BJ (cell line): ENCODE data around the gene NLRP1. TPM values are rescaled to one million over a fixed set of nuclear protein-coding genes. Genes with fewer than 3 reads are reported as not detected.

Source experiments
- CTCF ChIA-PET: fragments of 350-600 bp; formaldehyde crosslinking; extraction: SDS; loops from one replicate; lab custom pipeline; 2021; ENCODE audit warnings: antibody characterized with exemption, inconsistent platforms; lab: Yijun Ruan, JAX
- POLR2A ChIA-PET: fragments of 300-600 bp; sonication (Branson Sonifier 250); formaldehyde crosslinking; extraction: SDS; loops from one replicate; lab custom pipeline; 2021; ENCODE audit warnings: antibody characterized with exemption; lab: Charles Lee
- DNase-seq: peaks from one replicate; pipeline ENCODE4 v3.0.0-alpha.2; 2011; ENCODE audit warnings: low read depth
- H3K27me3 ChIP-seq: 2 replicates; pipeline ENCODE4 v1.6.0; 2011; ENCODE audit warnings: low read length; ENCODE audit not compliant: control insufficient read depth, insufficient read depth
- H3K36me3 ChIP-seq: 2 replicates; pipeline ENCODE4 v1.5.1; 2011; ENCODE audit warnings: low read length; ENCODE audit not compliant: control insufficient read depth, insufficient read depth
- H3K4me3 ChIP-seq: 2 replicates; pipeline ENCODE4 v1.5.1; 2011; ENCODE audit warnings: low read depth, mild to moderate bottlenecking, control low read depth, low read length
- CTCF ChIP-seq: IDR thresholded peaks from 2 replicates; pipeline ENCODE4 v1.5.1; 2011; ENCODE audit warnings: low read depth, mild to moderate bottlenecking, control low read depth, inconsistent platforms, low read length, moderate library complexity; ENCODE audit not compliant: insufficient read depth
- polyA plus RNA-seq: library from polyadenylated mRNA; depleted of rRNA; stranded (reverse); fragments of >200 nt; gene quantifications from 2 replicates; pipeline ENCODE4 v1.2.3, GENCODE V29; 2011

NLRP1 gene
- polyA plus RNA-seq, 1 experiment, result 29.3 TPM

DNA sequence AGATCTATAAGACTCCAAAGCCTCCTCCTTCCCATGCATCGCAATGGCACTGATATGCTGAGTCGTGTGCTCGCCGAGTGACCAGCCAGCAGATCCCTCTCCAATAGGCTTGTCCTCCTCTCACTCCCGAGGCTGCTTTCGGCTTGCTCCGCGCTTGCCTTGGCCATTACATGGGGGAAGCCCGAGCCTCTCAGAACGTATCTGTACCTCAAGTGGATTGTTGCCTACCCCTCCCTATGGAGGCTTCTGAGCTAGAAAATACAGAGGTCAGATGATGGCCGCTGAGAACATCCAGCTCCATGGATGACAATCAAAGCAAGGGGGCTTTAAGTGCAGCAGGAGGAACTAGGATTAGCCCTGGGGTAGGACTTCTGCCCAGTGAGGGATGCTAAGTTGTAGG, 7.7 kb upstream of the NLRP1 start:
- DNase-seq, result no peak
- Histone ChIP-seq H3K4me3 (no peak overlapping the region), H3K36me3 (no peaks in the 10 kb centered on the region), H3K27me3 (peaks cover 8% of the 10 kb centered on the region; the same call in 1 of the 2 replicates)
- TF ChIP-seq CTCF, result no peak
- CTCF ChIA-PET, result interaction anchor here (0.6 to 7.7 kb wide), 17 partner anchors 9 to 847 kb away, joined by 3 to 77 read pairs (median 4); no protein-coding TSS in a partner anchor
- POLR2A ChIA-PET, result no interaction called here

DNA sequence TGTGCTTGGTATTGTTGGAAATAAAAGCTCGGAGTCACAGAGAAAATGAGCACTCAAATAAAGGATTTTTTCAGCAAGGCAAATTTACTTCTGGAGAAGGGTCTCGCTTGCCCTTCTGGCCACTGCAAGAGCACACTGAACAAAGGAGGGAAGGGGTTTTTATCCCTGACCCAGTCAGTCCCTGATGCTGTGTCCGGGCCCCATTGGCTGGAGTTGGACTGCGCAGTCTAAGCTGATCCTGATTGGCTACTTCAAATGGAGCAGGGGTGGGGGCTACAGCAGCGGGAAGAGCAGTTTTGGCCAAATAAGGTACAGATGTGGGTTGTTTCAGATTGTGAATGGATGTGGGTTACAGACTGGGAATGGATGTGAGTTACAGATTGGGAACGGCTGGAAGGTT, 4.3 kb upstream of the NLRP1 start:
- Histone ChIP-seq H3K4me3 (no peak overlapping the region), H3K27me3 (no peaks in the 10 kb centered on the region), H3K36me3 (no peaks in the 10 kb centered on the region; the same call in 1 of the 2 replicates)
- ChIA-PET CTCF (interaction anchor here (0.6 to 2.2 kb wide), 10 partner anchors 9 to 1674 kb away, joined by 3 to 39 read pairs (median 6); partner anchors contain the start of genes AIPL1, CLDN7 and WSCD1), POLR2A (no interaction called here)
- no peak for TF ChIP-seq CTCF
- no peak for DNase-seq

GRCh38 chr17:5587438-5588032, 3.2 kb upstream of the NLRP1 start:
- no peaks in the 10 kb centered on the region for H3K27me3 ChIP-seq
- POLR2A ChIA-PET, result no interaction called here

GRCh38 chr17:5585836-5586521, 1.7 kb upstream of the NLRP1 start:
- DNase-seq, result no peak
- no peak for TF ChIP-seq CTCF
- ChIA-PET POLR2A (no interaction called here), CTCF (interaction anchor here (0.6 to 1.0 kb wide), 3 partner anchors 108 to 836 kb away, joined by 3 to 4 read pairs (median 3); no protein-coding TSS in a partner anchor)
- no peak overlapping the region for H3K4me3 ChIP-seq
- no peaks in the 10 kb centered on the region for H3K27me3 ChIP-seq
- peaks cover 3% of the 10 kb centered on the region for H3K36me3 ChIP-seq

More at GRCh38 chr17:5587438-5588032, 3.2 kb upstream of the NLRP1 start:
- DNase-seq, result no peak
- peak; percentile 89 for TF ChIP-seq CTCF
- no peak overlapping the region for H3K4me3 ChIP-seq
- CTCF ChIA-PET, result interaction anchor here (0.7 to 2.2 kb wide), 10 partner anchors 28 to 855 kb away, joined by 3 to 39 read pairs (median 6); partner anchors contain the start of gene AIPL1
- no peaks in the 10 kb centered on the region; the same call in 1 of the 2 replicates for H3K36me3 ChIP-seq

GRCh38 chr17:5585287-5585794, 1.0 kb upstream of the NLRP1 start:
- TF ChIP-seq CTCF, result no peak
- H3K4me3 ChIP-seq, result no peak overlapping the region
- peaks cover 3% of the 10 kb centered on the region for H3K36me3 ChIP-seq
- no peak for DNase-seq
- ChIA-PET POLR2A (no interaction called here), CTCF (interaction anchor here (1.0 to 1.7 kb wide), 5 partner anchors 107 to 851 kb away, joined by 3 to 7 read pairs (median 5); no protein-coding TSS in a partner anchor)
- H3K27me3 ChIP-seq, result no peaks in the 10 kb centered on the region
